ENCODE measurements around the gene DOCK8.
"Not testable (repeated sequence)": the region's sequence is repeated elsewhere in the genome, so short reads cannot be mapped to it uniquely, and the experiment has no call there.

The DOCK8 gene

GRCh38 chr9:224582-225520 is 10.2 kb downstream of the DOCK8 start:
- DNase-seq (ENCODE audit: low spot score): no peak

- no peak for DNase-seq (ENCODE audit: low spot score)
Observed at GRCh38 chr9:227860-228259, 13.2 kb downstream of the DOCK8 start.

DNA sequence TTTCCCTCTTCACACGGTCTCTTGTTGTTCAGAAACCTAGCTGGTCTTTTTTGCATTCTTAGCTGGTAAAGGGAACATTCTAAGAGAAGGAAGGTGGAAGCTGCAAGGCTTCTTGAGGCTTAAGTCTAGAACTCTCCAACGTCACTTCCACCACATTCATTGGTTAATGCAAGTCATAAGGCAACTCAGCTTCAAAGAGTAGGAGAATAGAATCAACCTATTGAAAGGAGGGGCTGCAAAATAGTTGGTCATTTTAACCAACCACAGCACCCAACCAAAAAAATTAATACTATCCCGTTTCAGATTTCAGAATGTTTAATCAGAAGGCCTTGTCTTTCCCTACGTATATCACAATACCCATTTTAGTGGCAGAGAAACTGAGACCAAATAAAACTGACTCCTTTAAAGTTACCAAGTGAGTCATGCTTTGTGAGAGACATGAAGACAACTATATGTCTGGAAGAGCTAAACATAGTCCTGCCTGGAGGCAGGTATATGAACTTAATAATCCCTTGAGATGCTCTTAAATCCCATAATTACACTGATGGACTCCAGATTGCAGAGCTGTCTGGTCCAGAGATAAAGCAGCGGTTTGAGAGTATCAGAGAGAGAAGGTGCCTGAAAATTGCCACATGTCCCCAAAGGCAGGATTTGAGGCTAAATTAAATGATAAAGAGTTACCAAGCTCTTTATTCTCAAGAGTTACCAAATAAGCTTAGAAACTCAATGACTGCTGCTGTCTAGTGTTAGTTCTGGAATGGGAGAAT is 14.4 kb downstream of the DOCK8 start:
- DNase-seq (ENCODE audit: low spot score): no peak

DNA sequence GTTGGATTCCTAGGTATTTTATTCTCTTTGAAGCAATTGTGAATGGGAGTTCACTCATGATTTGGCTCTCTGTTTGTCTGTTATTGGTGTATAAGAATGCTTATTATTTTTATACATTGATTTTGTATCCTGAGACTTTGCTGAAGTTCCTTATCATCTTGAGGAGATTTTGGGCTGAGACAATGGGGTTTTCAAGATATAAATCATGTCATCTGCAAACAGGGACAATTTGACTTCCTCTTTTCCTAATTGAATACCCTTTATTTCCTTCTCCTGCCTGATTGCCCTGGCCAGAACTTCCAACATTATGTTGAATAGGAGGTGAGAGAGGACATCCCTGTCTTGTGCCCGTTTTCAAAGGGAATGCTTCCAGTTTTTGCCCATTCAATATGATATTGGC is 17.0 kb downstream of the DOCK8 start:
- not testable (repeated sequence) for DNase-seq (ENCODE audit: low spot score)

DNA sequence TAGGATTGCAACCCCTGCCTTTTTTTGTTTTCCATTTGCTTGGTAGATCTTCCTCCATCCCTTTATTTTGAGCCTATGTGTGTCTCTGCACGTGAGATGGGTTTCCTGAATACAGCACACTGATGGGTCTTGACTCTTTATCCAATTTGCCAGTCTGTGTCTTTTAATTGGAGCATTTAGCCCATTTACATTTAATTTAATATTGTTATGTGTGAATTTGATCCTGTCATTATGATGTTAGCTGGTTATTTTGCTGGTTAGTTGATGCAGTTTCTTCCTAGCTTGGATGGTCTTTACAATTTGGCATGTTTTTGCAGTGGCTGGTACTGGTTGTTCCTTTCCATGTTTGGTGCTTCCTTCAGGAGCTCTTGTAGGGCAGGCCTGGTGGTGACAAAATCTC is 19.0 kb downstream of the DOCK8 start:
- DNase-seq (ENCODE audit: low spot score): not testable (repeated sequence)

GRCh38 chr9:237141-237857 is 22.6 kb downstream of the DOCK8 start:
- no peak for DNase-seq (ENCODE audit: low spot score)

- no peak for DNase-seq (ENCODE audit: low spot score)
Observed at GRCh38 chr9:237858-238345, 23.2 kb downstream of the DOCK8 start.

DNA sequence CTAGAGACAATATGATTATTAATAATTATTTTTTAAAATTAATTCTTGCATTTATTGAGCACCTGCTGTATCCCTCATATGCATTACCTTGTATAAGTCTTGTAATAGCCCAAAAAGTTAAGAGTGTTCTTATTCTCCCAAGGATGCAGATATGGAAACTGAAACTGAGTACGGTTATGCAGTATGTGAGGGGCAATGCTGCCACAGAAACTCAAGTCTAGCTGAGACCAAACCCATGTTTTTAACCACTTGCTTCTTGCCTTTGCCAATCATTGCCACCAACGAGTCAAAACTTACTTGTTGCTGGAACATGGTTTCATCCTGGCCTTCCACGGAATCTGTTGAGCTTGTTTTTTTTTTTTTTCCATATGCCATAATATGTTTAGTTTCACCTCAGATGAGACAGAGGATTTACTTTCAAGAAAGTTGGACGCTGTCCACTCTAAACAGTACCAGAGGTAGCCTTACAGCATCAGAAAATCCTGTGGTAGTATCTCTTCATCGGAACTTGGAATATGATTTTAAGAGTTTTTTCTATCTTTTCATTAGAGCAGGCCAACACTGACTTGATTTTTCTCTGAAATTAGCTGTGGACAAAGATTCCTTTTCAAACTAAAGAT is 27.9 kb downstream of the DOCK8 start:
- DNase-seq (ENCODE audit: low spot score): no peak

DNA sequence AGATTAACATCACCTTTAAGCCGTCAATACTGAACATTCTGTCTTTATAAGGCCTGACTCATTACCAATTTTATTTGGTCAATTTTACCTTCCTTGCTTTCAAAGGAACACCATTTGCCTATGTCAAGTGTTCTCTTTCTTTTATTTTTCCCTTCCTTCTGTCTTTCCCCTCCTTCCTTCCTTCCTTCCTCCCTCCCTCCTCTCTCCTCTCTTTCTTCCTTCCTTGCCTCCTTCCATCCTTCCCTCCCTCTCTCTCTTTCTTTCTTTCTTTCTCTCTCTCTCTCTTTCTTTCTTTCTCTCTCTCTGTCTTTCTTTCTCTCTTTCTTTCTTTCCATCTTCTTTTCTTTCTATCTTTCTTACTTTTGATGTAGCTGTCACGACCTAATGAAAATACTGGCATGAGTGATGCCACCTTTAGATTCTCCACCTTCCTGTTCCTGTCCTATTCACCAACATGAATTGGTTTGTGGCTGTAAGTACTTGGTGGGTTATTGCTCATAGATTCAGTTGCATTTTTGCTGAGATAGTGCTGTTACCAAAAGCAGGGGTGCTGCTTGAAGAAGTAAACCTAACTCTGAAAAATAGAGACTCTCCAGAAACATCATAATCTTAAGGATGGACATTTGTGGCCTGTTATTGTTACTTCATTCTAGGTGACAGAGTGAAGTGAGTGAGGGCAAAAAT is 33.8 kb downstream of the DOCK8 start:
- no peak for DNase-seq (ENCODE audit: low spot score)

GRCh38 chr9:249025-249424 is 34.4 kb downstream of the DOCK8 start:
- DNase-seq (ENCODE audit: low spot score): no peak

DNA sequence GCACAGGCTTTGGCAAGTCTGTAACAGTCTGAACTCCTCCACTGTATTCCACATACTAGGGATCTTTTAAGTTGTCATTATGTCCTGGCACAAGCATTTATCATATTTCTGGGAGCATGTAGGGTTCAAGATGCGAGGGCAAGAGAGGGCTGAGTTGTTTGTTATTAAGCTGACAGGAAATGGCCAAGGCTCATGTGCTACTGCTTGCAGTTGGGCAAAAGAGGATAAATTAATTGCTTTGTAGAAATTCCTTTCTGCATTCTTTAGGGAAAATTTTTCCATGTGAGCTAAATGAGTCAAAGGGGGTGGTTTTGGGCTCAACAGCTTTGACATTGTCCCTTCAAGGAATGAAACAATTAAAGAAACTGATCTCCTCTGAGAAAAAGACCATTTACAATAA is 35.4 kb downstream of the DOCK8 start:
- DNase-seq (ENCODE audit: low spot score): no peak

DNA sequence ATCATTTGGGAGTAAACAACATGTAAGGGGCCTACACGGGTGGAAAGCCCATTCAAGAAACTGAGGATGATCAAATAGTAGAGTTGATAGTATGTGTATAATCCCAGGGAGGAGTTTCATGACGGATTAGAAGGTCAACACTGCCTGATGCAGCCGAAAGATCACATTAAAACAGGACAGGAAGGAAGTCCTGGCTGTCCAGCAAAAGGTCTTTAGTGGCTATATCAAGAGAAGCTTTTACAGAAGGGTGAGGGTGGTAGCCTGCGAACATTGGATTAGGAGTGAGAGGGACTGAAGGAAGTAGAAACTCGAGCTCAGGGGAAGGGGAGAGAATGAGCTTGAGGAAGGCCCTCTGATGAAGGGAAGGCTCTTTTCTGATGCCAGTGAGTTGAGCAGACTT is 36.0 kb downstream of the DOCK8 start:
- no peak for DNase-seq (ENCODE audit: low spot score)

GRCh38 chr9:251398-251797 is 36.7 kb downstream of the DOCK8 start:
- no peak for DNase-seq (ENCODE audit: low spot score)

DNA sequence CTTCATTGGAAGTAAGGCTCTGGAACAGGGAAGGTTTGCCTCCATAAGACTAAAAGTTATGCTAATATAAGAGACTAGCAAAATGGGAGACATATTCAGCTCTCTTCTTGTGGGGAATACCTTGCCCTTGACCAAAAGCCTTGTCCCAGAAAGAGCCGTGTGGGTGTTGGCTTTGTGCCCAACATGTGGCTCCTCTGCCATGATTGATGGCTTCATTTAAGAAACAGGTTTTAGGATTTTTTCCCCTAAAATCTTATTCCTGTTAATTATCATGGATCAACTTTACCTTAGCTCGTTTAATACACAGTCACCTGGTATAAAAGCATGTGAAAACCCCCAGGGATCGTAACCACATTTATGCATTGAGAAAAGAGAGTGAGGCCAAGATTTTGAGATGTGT is 38.9 kb downstream of the DOCK8 start:
- no peak for DNase-seq (ENCODE audit: low spot score)

GRCh38 chr9:254516-254915 is 39.9 kb downstream of the DOCK8 start:
- DNase-seq (ENCODE audit: low spot score): no peak

DNA sequence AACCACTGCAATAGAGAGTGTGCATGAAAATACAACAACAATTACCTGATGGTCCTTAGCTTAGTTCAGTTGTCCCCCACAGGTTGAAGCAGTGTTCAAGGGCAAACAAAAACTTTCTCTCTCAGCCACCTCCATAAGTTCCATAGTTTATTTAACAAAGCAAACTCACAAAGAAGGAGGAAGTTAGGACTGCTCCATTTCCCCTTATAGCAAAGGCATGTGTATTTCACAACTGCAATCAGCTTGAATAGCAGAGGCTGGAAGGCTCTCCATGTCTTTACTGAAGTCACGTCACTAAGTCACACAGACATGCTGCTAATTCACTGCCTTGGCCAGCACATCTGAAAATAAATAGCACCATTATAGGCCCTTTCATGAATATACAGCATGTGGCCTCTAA is 43.3 kb downstream of the DOCK8 start:
- no peak for DNase-seq (ENCODE audit: low spot score)

- no peak for DNase-seq (ENCODE audit: low spot score)
Observed at GRCh38 chr9:259405-260404, 45.0 kb downstream of the DOCK8 start.

GRCh38 chr9:264231-264630 is 49.6 kb downstream of the DOCK8 start:
- DNase-seq (ENCODE audit: low spot score): no peak

GRCh38 chr9:265209-265870 is 50.7 kb downstream of the DOCK8 start:
- DNase-seq (ENCODE audit: low spot score): no peak

DNA sequence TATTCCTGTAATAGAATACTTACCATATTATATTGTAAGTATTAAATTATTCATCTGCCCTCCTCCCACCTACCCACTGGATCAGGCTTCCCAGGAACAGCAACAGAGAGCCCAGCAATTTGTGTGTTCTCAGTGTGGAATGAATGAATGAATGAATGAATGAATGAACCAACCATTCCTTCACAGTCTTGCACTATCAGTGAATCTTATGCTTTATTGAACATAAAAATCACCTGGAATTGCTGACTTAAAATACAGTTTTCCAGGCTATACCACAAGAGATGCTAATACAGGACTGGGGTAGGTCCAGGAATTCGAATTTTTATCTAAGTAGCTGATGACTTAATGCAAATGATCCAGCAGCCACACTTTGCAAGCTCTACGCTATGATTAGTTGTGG is 51.6 kb downstream of the DOCK8 start:
- no peak for DNase-seq (ENCODE audit: low spot score)

All from HuH-7.5 (cell line).